IPS DF 4.7 (cell line): Measurements from ENCODE around the gene COL4A5.
A peak's percentile ranks its signal among the peaks of the same experiment; 100 is the strongest.
"Not testable (repeated sequence)": the region's sequence is repeated elsewhere in the genome, so short reads cannot be mapped to it uniquely, and the experiment has no call there.

Source experiments
- DNase-seq: peaks from one replicate; pipeline ENCODE4 v3.0.0-alpha.2; 2013; ENCODE audit warnings: low spot score; ENCODE audit errors: extremely low read depth

Gene COL4A5

GRCh38 chrX:108439426-108439942 lies at the start of gene COL4A5:
TSS of gene COL4A5 (plus strand) at chrX:108439838. CDS start at chrX:108440126, 288 bp downstream.
- peak; percentile 33 for DNase-seq

DNA sequence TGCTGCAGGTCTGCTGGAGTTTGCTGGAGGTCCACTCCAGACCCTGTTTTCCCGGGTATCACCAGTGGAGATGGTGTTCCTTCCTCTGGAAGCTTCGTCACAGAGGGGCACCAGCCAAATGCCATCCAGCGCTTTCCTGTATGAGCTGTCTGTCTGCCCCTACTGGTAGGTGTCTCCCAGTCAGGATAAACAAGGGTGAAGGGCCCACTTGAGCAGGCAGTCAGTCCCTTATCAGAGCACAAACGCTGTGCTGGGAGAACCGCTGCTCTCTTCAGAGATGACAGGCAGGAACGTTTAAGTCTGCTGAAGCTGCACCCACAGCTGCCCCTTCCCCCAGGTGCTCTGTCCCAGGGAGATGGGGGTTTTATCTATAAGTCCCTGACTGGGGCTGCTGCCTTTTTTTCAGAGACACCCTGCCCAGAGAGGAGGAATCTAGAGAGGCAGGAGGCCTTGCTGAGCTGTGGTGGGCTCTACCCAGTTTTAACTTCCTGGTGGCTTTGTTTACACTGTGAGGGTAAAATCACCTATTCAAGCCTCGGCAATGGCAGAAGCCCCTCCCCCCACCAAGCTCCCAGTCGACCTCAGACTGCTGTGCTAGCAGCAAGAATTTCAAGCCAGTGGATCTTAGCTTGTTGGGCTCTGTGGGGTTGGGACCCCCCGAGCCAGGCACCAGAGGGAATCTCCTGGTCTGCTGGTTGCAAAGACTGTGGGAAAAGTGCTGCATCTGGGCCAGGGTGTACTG lies 48.5 kb upstream of the COL4A5 start:
- DNase-seq = not testable (repeated sequence)

GRCh38 chrX:108396188-108396891 lies 43.3 kb upstream of the COL4A5 start:
- DNase-seq = no peak

- DNase-seq = no peak
Measured at GRCh38 chrX:108396986-108397385, 42.7 kb upstream of the COL4A5 start.

DNA sequence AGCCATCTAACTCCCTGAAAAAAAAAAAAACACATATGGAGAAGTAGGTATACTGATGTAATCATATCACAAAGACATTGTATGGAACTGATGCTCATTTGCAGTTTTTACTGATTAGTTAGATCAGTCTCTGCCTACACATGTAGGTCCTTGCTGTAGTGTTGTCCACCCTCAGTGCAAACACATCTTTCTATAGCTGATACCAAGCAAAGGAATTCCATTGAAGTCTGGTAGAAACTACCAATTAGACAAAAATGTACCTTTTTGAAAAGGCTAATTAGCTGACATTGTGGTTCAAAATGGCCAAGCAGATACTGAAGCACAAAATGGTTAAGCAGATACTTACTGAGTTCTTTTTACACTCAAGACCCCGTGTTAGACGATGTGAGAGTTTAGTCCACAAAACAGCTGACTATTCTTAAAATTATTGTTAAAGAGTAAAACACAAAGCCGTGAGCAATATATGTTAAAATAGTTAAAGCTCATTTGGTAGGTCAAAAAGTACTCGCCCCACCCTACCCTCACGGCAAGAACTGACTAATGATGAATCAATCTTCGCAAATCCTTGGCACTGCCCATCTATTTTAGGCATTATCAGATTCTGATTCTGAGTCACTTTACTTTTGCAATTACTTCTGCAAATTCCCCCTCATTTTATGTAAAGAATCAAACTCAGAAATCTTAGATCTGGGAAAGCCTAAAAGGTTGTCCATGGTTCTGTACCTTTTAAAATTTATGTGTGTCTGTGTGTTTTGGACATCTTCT lies 41.8 kb upstream of the COL4A5 start:
- no peak for DNase-seq

DNA sequence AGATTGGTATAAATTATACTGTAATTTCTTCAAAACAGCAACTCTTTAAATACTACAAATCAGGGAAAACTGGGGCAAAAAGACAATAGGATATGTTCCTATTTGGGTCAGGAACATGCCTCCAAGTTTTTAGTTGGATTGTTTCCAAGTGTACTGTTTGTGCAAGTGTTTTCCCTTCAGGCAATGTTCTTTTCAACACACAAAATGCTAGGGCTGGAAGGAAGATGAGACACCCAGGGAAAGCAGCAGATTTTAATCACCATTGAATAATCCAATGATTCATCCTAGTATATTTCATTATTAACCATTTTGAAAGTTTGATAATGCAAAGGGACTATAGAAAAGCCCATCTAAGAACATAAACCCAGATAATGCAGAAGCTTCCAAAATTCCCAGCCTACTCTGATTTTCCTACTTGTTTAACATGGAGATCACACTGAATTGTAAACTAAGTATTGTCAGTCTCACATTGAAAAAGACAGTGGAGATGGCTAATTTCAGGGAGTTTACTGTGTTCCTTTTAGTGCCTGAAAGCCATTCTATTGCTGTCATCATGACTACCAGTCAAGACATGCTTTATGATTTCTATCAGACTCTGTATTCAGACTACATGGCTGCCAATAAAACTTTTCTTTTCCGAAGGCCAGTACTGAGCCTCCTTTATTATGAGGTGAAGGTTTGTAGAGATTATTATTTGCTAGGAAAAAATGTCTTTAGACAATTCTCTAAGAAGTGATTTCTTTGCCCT lies 40.0 kb upstream of the COL4A5 start:
- DNase-seq = no peak

GRCh38 chrX:108412783-108413182 lies 26.9 kb upstream of the COL4A5 start:
- no peak for DNase-seq

DNA sequence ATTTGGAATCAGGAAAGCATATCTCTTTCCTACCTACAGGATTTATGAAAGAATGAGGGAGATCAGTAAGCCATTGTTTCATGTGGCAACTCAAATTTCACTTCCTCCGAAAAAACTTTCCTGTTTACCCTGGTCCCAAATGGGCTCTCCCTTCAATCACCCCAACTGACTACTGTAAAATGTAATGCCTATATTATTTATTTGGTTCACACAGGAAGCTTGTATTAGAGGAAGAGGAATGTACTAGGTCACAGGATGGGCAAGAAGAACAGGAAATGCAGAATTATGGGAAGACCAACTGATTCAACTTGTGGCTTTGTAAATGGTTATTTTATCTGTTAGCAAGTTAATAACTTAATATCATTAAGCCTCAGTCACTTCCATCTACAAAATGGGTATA lies 24.5 kb upstream of the COL4A5 start:
- DNase-seq = no peak

GRCh38 chrX:108415891-108416290 lies 23.7 kb upstream of the COL4A5 start:
- no peak for DNase-seq

GRCh38 chrX:108417257-108417656 lies 22.4 kb upstream of the COL4A5 start:
- DNase-seq = no peak

GRCh38 chrX:108419401-108419800 lies 20.2 kb upstream of the COL4A5 start:
- no peak for DNase-seq

- no peak for DNase-seq
Measured at GRCh38 chrX:108420481-108420880, 19.2 kb upstream of the COL4A5 start.

DNA sequence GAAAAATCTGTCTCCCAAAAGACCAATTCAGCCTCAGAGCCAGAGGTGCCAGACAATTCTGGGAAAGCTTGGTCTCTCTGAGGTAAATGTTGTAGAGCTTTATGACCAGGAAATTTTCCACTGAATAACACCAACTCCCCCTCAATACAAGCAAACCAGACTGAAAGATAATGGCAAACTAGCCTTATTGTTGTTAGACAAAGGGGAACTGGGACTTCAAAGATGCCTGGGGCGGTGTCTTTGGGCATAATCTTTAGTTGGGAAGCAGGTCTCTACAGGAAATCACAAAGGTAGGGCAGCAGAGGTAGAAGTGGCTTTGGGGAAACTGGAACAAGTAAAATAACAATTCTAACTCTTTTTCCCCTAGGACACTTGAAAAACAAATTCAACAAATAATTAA lies 13.4 kb upstream of the COL4A5 start:
- no peak for DNase-seq

GRCh38 chrX:108435261-108435660 lies 4.4 kb upstream of the COL4A5 start:
- DNase-seq = no peak

- no peak for DNase-seq
Measured at GRCh38 chrX:108437349-108438109, 2.1 kb upstream of the COL4A5 start.

DNA sequence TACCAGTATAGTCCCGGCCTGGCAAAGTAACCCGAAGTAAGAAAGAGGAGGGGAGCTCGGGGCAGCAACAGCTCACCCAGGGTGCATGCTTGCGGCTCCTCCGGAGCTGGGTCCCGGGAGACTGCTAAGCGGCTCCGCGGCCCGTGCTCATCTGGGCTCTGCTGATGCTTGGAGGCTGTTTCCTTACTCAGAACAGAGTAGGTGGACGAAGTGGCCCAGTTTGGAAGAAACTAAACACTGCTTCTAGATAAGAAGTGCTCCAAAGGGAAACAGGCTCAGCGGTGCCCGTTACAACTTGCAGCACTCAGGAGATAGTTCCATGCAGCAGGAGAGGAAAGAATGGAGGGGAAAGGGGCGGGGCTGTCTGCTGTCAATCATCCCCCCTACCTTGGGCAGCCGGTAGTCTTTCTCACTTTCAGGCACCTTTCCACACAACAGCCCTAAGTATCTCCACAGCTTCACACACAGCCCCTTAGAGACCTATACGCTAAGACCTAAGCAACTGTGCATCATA lies 1.5 kb upstream of the COL4A5 start, which contains the start of gene COL4A6:
Gene COL4A6, minus strand, starts transcription at position 313 of the 514 bp plus-strand sequence. Its CDS starts 226 bp downstream, at position 87.
- peak; percentile 36 for DNase-seq

- no peak for DNase-seq
Measured at GRCh38 chrX:108439961-108440696, 491 bp downstream of the COL4A5 start.

GRCh38 chrX:108442901-108443464 lies 3.3 kb downstream of the COL4A5 start:
- no peak for DNase-seq

- DNase-seq = no peak
Measured at GRCh38 chrX:108447303-108447702, 7.7 kb downstream of the COL4A5 start.
